MCF 10A (cell line): ENCODE measurements around the gene NFATC2IP. TPM values are rescaled to one million over a fixed set of nuclear protein-coding genes. Genes with fewer than 3 reads are reported as not detected.

ENCODE experiments used
- BruUV-seq: library from RNA; stranded (reverse); fragments of 400-500 nt; replicated peaks from 2 replicates; lab custom pipeline; 2021; lab: Mats Ljungman, UMichigan
- CTCF ChIA-PET: fragments of 300-600 bp; sonication (Branson Sonifier 250); formaldehyde crosslinking; extraction: SDS; loops from one replicate; lab custom pipeline; 2021; ENCODE audit warnings: antibody characterized with exemption, inconsistent platforms; lab: Yijun Ruan, JAX
- POLR2A ChIA-PET: fragments of 300-600, 350-650 bp; sonication (Branson Sonifier 250); formaldehyde crosslinking; extraction: SDS; loops from one replicate; lab custom pipeline; 2020; ENCODE audit warnings: antibody characterized with exemption, inconsistent platforms; lab: Yijun Ruan, JAX
- DNase-seq: peaks from one replicate; pipeline ENCODE4 v3.0.0-alpha.2; 2018; ENCODE audit not compliant: unreplicated experiment
- H3K27ac Mint-ChIP-seq: one replicate; pipeline ENCODE4 v1.8.0; 2022; ENCODE audit warnings: mild to moderate bottlenecking, low read depth, mixed read lengths; ENCODE audit not compliant: unreplicated experiment
- H3K27me3 Mint-ChIP-seq: one replicate; pipeline ENCODE4 v1.8.0; 2022; ENCODE audit warnings: mixed read lengths; ENCODE audit not compliant: insufficient read depth, unreplicated experiment
- H3K36me3 Mint-ChIP-seq: one replicate; pipeline ENCODE4 v1.8.0; 2022; ENCODE audit warnings: mild to moderate bottlenecking, moderate library complexity, mixed read lengths; ENCODE audit not compliant: insufficient read depth, unreplicated experiment
- H3K4me1 Mint-ChIP-seq: one replicate; pipeline ENCODE4 v1.8.0; 2022; ENCODE audit warnings: mixed read lengths; ENCODE audit not compliant: insufficient read depth, unreplicated experiment
- H3K4me3 Mint-ChIP-seq: one replicate; pipeline ENCODE4 v1.8.0; 2022; ENCODE audit warnings: mild to moderate bottlenecking, moderate library complexity, mixed read lengths; ENCODE audit not compliant: unreplicated experiment
- H3K9me3 Mint-ChIP-seq: one replicate; pipeline ENCODE4 v1.8.0; 2022; ENCODE audit warnings: mixed read lengths; ENCODE audit not compliant: unreplicated experiment
- CTCF ChIP-seq: fragments of 200-600 bp; IDR thresholded peaks from one replicate; pipeline ENCODE4 v1.8.0; 2022; ENCODE audit warnings: antibody characterized with exemption, mild to moderate bottlenecking; ENCODE audit not compliant: unreplicated experiment
- intact Hi-C: fragments of 100-400 bp; cut with micrococcal nuclease; formaldehyde crosslinking; loops from 2 replicates; pipeline ENCODE4 v1.14.1; 2022
- total RNA-seq: library from RNA; stranded (reverse); gene quantifications from 2 replicates; pipeline ENCODE4 v1.2.3, GENCODE V29; 2022

Gene NFATC2IP
- total RNA-seq, 1 experiment from 2014 or later: 39.5 TPM

DNA sequence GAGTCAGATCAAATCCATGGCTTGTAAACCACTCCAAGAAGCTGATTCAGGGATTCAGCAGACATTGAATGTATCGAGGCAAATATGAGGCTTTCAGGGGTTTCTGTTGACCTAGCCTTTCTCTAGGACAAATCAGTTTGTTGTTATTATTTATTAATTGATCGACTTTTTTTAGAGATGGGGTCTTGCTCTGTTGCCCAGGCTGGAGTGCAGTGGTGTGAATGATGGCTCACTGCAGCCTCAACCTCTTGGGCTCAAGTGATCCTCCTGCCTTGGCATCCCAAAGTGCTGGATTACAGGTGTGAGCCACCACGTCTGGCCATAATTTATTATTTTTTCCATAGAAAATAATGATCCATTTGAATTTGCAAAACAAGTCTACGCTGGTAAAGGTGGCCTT, 61.1 kb downstream of the NFATC2IP start:
- TF ChIP-seq CTCF: no peak
- Mint-ChIP-seq H3K4me1 (peaks cover 11% of the 10 kb centered on the region), H3K27ac (no peak overlapping the region), H3K9me3 (no peaks in the 10 kb centered on the region), H3K4me3 (no peak overlapping the region), H3K36me3 (no peaks in the 10 kb centered on the region), H3K27me3 (no peaks in the 10 kb centered on the region)
- ChIA-PET POLR2A (no interaction called here), CTCF (interaction anchor here (2.1 kb wide), 1 partner anchor 34 kb away, joined by 5 read pairs; no protein-coding TSS in a partner anchor)
- no peak for DNase-seq
- intact Hi-C loops: no loop called here
- no TSS peak for BruUV-seq

GRCh38 chr16:29012913-29013553, 62.3 kb downstream of the NFATC2IP start:
- Mint-ChIP-seq H3K27ac (no peak overlapping the region), H3K36me3 (no peaks in the 10 kb centered on the region), H3K9me3 (no peaks in the 10 kb centered on the region), H3K27me3 (no peaks in the 10 kb centered on the region), H3K4me1 (peaks cover 8% of the 10 kb centered on the region), H3K4me3 (no peak overlapping the region)
- no peak for TF ChIP-seq CTCF
- no peak for DNase-seq
- BruUV-seq: no TSS peak
- ChIA-PET CTCF (no interaction called here), POLR2A (no interaction called here)
- intact Hi-C loops: no loop called here

DNA sequence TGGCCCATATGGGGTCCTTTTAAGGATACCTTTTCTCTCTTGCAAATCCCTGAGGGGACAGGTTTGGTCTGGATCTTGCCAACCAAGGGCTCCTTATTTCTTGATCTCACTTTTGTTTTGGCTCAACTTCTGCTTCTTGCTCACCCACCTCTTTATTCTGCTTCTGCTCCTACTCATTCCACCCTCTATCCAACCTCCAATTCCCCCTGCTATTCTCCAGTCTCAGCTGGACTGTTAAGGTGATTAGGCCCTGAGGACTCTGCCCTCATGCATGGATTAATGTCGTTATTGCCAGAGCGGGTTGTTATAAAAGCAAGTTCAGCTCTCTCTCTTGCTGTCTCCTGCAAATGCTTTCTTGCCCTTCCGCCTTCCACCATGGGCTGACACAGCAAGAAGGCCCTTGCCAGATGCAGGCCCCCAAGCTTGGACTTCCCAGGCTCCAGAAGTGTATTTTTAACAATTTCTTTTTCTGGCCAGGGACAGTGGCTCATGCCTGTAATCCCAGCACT, 63.9 kb downstream of the NFATC2IP start:
- no TSS peak for BruUV-seq
- Mint-ChIP-seq H3K27me3 (no peaks in the 10 kb centered on the region), H3K9me3 (no peaks in the 10 kb centered on the region), H3K4me1 (no peaks in the 10 kb centered on the region), H3K4me3 (no peak overlapping the region), H3K27ac (no peak overlapping the region), H3K36me3 (no peaks in the 10 kb centered on the region)
- CTCF ChIA-PET: no interaction called here
- intact Hi-C loops: no loop called here
- no peak for DNase-seq
- POLR2A ChIA-PET: interaction anchor here (0.6 kb wide), 1 partner anchor 150 kb away, joined by 3 read pairs; no protein-coding TSS in a partner anchor
- no peak for TF ChIP-seq CTCF

Other genes starting within 250 kb of the NFATC2IP start
- gene EIF3C, start 239.5 kb upstream of the NFATC2IP start, total RNA-seq: 968 and 1,390 TPM in 2 replicates
- 2.1 TPM in 2 replicates for gene NPIPB9, start 199.2 kb upstream of the NFATC2IP start, total RNA-seq
- 245 and 251 TPM in 2 replicates for gene ATXN2L, start 127.9 kb upstream of the NFATC2IP start, total RNA-seq
- gene TUFM, start 104.6 kb upstream of the NFATC2IP start, total RNA-seq: 184 and 198 TPM in 2 replicates
- gene SH2B1, start 87.1 kb upstream of the NFATC2IP start, total RNA-seq: 27.3 and 31.5 TPM in 2 replicates
- 0.23 and 1.7 TPM in 2 replicates for gene ATP2A1, start 72.4 kb upstream of the NFATC2IP start, total RNA-seq
- 10.7 and 17.8 TPM in 2 replicates for gene RABEP2, start 25.7 kb upstream of the NFATC2IP start, total RNA-seq
- gene CD19, start 19.0 kb upstream of the NFATC2IP start, total RNA-seq: not detected in 2 replicates
- gene SPNS1, start 23.8 kb downstream of the NFATC2IP start, total RNA-seq: 25.2 and 36.8 TPM in 2 replicates
- gene LAT, start 34.1 kb downstream of the NFATC2IP start, total RNA-seq: 4.4 and 4.8 TPM in 2 replicates